Renal pelvis (tissue), 4 donors: ENCODE data around the gene AGAP1. TPM values are rescaled to one million over a fixed set of nuclear protein-coding genes. Genes with fewer than 3 reads are reported as not detected.

Source experiments
- DNase-seq: peaks from one replicate; pipeline ENCODE4 v3.0.0-alpha.2; 2013
- polyA plus RNA-seq, 3 donors: library from polyadenylated mRNA; unstranded; fragments of 120-200 nt; gene quantifications; one replicate each; pipeline ENCODE4 v1.2.1, GENCODE V29; 2013; ENCODE audit not compliant: insufficient read length in 3 of 3

AGAP1 gene
- polyA plus RNA-seq, 3 donors: 20.5 to 23.8 (median 21.0) TPM

GRCh38 chr2:235729557-235729947 lies 235.7 kb downstream of the AGAP1 start:
- no peak for DNase-seq

- no peak for DNase-seq
These were observed 236.3 kb downstream of the AGAP1 start for GRCh38 chr2:235730115-235730514.

GRCh38 chr2:235733761-235734160 lies 239.9 kb downstream of the AGAP1 start:
- no peak for DNase-seq

- no peak for DNase-seq
These were observed 240.3 kb downstream of the AGAP1 start for GRCh38 chr2:235734168-235734567.

GRCh38 chr2:235734688-235735231 lies 240.9 kb downstream of the AGAP1 start:
- no peak for DNase-seq

- DNase-seq: no peak
These were observed 243.6 kb downstream of the AGAP1 start for GRCh38 chr2:235737396-235737795.

GRCh38 chr2:235737840-235738239 lies 244.0 kb downstream of the AGAP1 start:
- no peak for DNase-seq

GRCh38 chr2:235739704-235740415 lies 246.0 kb downstream of the AGAP1 start:
- no peak for DNase-seq

- DNase-seq: no peak
These were observed 247.0 kb downstream of the AGAP1 start for GRCh38 chr2:235740821-235741220.

- DNase-seq: no peak
These were observed 250.3 kb downstream of the AGAP1 start for GRCh38 chr2:235744161-235744560.

- no peak for DNase-seq
These were observed 251.8 kb downstream of the AGAP1 start for GRCh38 chr2:235745597-235745996.

- DNase-seq: peak; percentile 80
These were observed 252.6 kb downstream of the AGAP1 start for GRCh38 chr2:235746257-235746934.

GRCh38 chr2:235747001-235747785 lies 253.3 kb downstream of the AGAP1 start:
- DNase-seq: no peak

GRCh38 chr2:235747786-235748091 lies 253.9 kb downstream of the AGAP1 start:
- no peak for DNase-seq

GRCh38 chr2:235749121-235749770 lies 255.4 kb downstream of the AGAP1 start:
- no peak for DNase-seq

- no peak for DNase-seq
These were observed 255.9 kb downstream of the AGAP1 start for GRCh38 chr2:235749771-235750160.

- DNase-seq: no peak
These were observed 259.0 kb downstream of the AGAP1 start for GRCh38 chr2:235752846-235753245.

- no peak for DNase-seq
These were observed 260.7 kb downstream of the AGAP1 start for GRCh38 chr2:235754357-235755207.

- no peak for DNase-seq
These were observed 262.6 kb downstream of the AGAP1 start for GRCh38 chr2:235756491-235756890.

- no peak for DNase-seq
These were observed 263.4 kb downstream of the AGAP1 start for GRCh38 chr2:235757212-235757611.

- no peak for DNase-seq
These were observed 263.8 kb downstream of the AGAP1 start for GRCh38 chr2:235757640-235758039.
